Endothelial cell of umbilical vein (primary cell): ENCODE results near the gene DENND1A.

Source experiments
- FOS ChIP-seq: IDR thresholded peaks from 2 replicates; pipeline ENCODE4 v1.6.1; 2011; ENCODE audit warnings: mild to moderate bottlenecking, low read length, moderate library complexity, borderline replicate concordance; ENCODE audit not compliant: insufficient read depth
- POLR2A ChIP-seq: IDR thresholded peaks from 2 replicates; pipeline ENCODE4 v1.6.1; 2012; ENCODE audit warnings: low read depth, mild to moderate bottlenecking, control low read depth, low read length
- POLR2AphosphoS5 ChIP-seq: IDR thresholded peaks from 2 replicates; pipeline ENCODE4 v1.6.1; 2012; ENCODE audit warnings: low read depth, mild to moderate bottlenecking, control low read depth, low read length, moderate library complexity; ENCODE audit not compliant: insufficient read depth
- TF ChIP-seq, protein P1 (sequence below), 2 donors: IDR thresholded peaks; 1 replicate in 1 of 2; 2 replicates in 1 of 2; pipeline ENCODE4 v1.5.1; 2011; ENCODE audit warnings: low read length in 2 of 2, mild to moderate bottlenecking in 2 of 2, moderate library complexity in 2 of 2, control low read depth in 1 of 2, inconsistent platforms in 1 of 2, low read depth in 1 of 2; ENCODE audit not compliant: insufficient read depth in 1 of 2; ENCODE audit errors: extremely low read depth in 1 of 2

DNA sequence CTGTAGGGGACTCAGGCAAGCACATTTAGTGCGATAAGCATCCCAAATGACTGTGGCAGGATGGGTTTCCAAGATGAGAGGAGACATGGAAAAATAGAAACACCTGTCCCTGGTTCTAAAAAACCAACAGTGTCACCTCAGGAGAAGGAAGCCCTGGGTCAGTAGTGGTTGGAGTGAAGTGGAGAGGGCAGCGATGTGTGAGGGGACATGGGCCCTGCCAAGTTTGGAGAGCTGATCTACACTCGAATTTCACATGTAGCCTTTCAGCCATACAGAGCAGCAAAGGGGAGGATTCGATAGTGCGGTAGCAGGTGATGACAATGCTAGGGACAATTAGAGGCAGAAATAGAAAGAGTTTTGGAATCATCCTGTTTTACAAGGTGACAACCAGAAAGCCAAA, 49.1 kb upstream of the DENND1A start:
- TF ChIP-seq, protein P1, sequence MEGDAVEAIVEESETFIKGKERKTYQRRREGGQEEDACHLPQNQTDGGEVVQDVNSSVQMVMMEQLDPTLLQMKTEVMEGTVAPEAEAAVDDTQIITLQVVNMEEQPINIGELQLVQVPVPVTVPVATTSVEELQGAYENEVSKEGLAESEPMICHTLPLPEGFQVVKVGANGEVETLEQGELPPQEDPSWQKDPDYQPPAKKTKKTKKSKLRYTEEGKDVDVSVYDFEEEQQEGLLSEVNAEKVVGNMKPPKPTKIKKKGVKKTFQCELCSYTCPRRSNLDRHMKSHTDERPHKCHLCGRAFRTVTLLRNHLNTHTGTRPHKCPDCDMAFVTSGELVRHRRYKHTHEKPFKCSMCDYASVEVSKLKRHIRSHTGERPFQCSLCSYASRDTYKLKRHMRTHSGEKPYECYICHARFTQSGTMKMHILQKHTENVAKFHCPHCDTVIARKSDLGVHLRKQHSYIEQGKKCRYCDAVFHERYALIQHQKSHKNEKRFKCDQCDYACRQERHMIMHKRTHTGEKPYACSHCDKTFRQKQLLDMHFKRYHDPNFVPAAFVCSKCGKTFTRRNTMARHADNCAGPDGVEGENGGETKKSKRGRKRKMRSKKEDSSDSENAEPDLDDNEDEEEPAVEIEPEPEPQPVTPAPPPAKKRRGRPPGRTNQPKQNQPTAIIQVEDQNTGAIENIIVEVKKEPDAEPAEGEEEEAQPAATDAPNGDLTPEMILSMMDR (IDR thresholded peaks at IDR 0.05; ENCODE audit: extremely low read depth in 1 of 2, insufficient read depth in 1 of 2, low read depth in 1 of 2, low read length in 2 of 2): no peak
- no peak for TF ChIP-seq POLR2AphosphoS5
- no peak for TF ChIP-seq POLR2A
- no peak for TF ChIP-seq FOS
